Measurements from ENCODE around the gene NMT1. TPM values are rescaled to one million over a fixed set of nuclear protein-coding genes. Genes with fewer than 3 reads are reported as not detected.

NMT1 gene
- total and polyA plus RNA-seq, 2 of the 13 experiments (the other 11 are each of a cell fraction or from before 2014, with no cell fraction given), result 75.7 to 142 TPM

GRCh38 chr17:45051060-45051719 lies 9.9 kb upstream of the NMT1 start, which contains the start of gene DCAKD (continued):
- TF ChIP-seq MIER3 (CRISPR knock-in tag; IDR thresholded peaks at IDR 0.05; ENCODE audit: borderline replicate concordance) (peak; percentile 41; the same call in 1 of the 2 replicates), ZNF660 (CRISPR knock-in tag; IDR thresholded peaks at IDR 0.05; ENCODE audit: borderline replicate concordance, low read depth) (no peak), TFDP2 (CRISPR knock-in tag; IDR thresholded peaks at IDR 0.05) (peak; percentile 95), THAP11 (CRISPR knock-in tag; IDR thresholded peaks at IDR 0.05) (peak; percentile 90), FOXP4 (CRISPR knock-in tag; IDR thresholded peaks at IDR 0.05) (no peak), ZNF510 (CRISPR knock-in tag; IDR thresholded peaks at IDR 0.05; ENCODE audit: low read depth) (no peak), BCL6 (CRISPR knock-in tag; IDR thresholded peaks at IDR 0.05) (no peak; the same call in 1 of the 2 replicates), ZNF770 (CRISPR knock-in tag; IDR thresholded peaks at IDR 0.05) (peak; percentile 53; the same call in 1 of the 2 replicates), PAXIP1 (CRISPR knock-in tag; conservative IDR thresholded peaks at IDR 0.05) (no peak), PHF21A (CRISPR knock-in tag; IDR thresholded peaks at IDR 0.05) (no peak), HBP1 (CRISPR knock-in tag; IDR thresholded peaks at IDR 0.05; ENCODE audit: low read depth) (peak; percentile 56; the same call in 1 of the 2 replicates), ZNF367 (CRISPR knock-in tag; IDR thresholded peaks at IDR 0.05; ENCODE audit: borderline replicate concordance) (0 out of 2 replicates have a peak, but pooled peaks have one; percentile 42), FLYWCH1 (CRISPR knock-in tag; IDR thresholded peaks at IDR 0.05) (no peak), NR2F2 (IDR thresholded peaks at IDR 0.05; ENCODE audit: borderline replicate concordance, low read depth) (no peak; the same call in 1 of the 2 replicates), RBM22 (optimal IDR thresholded peaks at IDR 0.05; ENCODE audit: low read length) (no peak), REXO4 (CRISPR knock-in tag; IDR thresholded peaks at IDR 0.05; ENCODE audit: borderline replicate concordance) (no peak), ARID2 (CRISPR knock-in tag; IDR thresholded peaks at IDR 0.05; ENCODE audit: borderline replicate concordance) (peak; percentile 66; the same call in 1 of the 2 replicates), HOXA3 (CRISPR knock-in tag; IDR thresholded peaks at IDR 0.05) (peak; percentile 77), ZNF264 (CRISPR knock-in tag; IDR thresholded peaks at IDR 0.05) (no peak)

All from HepG2 (cell line).